Endothelial cell of umbilical vein (primary cell): Measurements from ENCODE around the gene MTHFR. TPM values are rescaled to one million over a fixed set of nuclear protein-coding genes. Genes with fewer than 3 reads are reported as not detected.

Experiments
- BruUV-seq: library from RNA; stranded (reverse); fragments of 400-500 nt; replicated peaks from 2 replicates; lab custom pipeline; 2021; lab: Mats Ljungman, UMichigan
- CTCF ChIA-PET: fragments of 300-600, 350-600 bp; sonication (Branson Sonifier 250); formaldehyde crosslinking; loops from one replicate; lab custom pipeline; 2021; ENCODE audit warnings: antibody characterized with exemption, inconsistent platforms; lab: Charles Lee
- POLR2A ChIA-PET: fragments of 300-600, 350-600 bp; sonication (Branson Sonifier 250); formaldehyde crosslinking; loops from one replicate; lab custom pipeline; 2021; ENCODE audit warnings: antibody characterized with exemption, inconsistent platforms; lab: Charles Lee
- DNase-seq: peaks from one replicate; pipeline ENCODE4 v3.0.0-alpha.2; 2011; ENCODE audit warnings: low read depth, low spot score
- FAIRE-seq: peaks from 2 replicates; lab custom pipeline; 2011; peaks lifted over from hg19 to GRCh38; lab: Jason Lieb, UNC
- H2AFZ ChIP-seq: 2 replicates; pipeline ENCODE4 v1.6.0; 2012; ENCODE audit warnings: low read depth, low read length, control low read depth, inconsistent platforms
- H3K27ac ChIP-seq: 2 replicates; pipeline ENCODE4 v1.5.1; 2011; ENCODE audit warnings: low read depth, mild to moderate bottlenecking, control low read depth, low read length, moderate library complexity; ENCODE audit not compliant: insufficient read depth
- H3K27me3 ChIP-seq, 2 experiments: 2 replicates each; pipeline versions ENCODE4 v1.6.0 to v1.6.1; 2011; ENCODE audit warnings: low read length in 2 of 2, mixed read lengths in 1 of 2; ENCODE audit not compliant: control insufficient read depth in 2 of 2, insufficient read depth in 2 of 2
- H3K36me3 ChIP-seq, 2 experiments: 2 replicates in 1 of 2; 3 replicates in 1 of 2; pipeline ENCODE4 v1.5.1; 2011; ENCODE audit warnings: low read length in 2 of 2, mild to moderate bottlenecking in 1 of 2, moderate library complexity in 1 of 2; ENCODE audit not compliant: control insufficient read depth in 2 of 2, insufficient read depth in 2 of 2; ENCODE audit errors: extremely low read depth in 1 of 2
- H3K4me1 ChIP-seq: 3 replicates; pipeline ENCODE4 v1.5.1; 2011; ENCODE audit warnings: mild to moderate bottlenecking, low read length; ENCODE audit not compliant: control insufficient read depth, insufficient read depth; ENCODE audit errors: extremely low read depth
- H3K4me2 ChIP-seq: 2 replicates; pipeline ENCODE4 v1.6.1; 2011; ENCODE audit warnings: low read length, control low read depth, mixed read lengths; ENCODE audit not compliant: insufficient read depth
- H3K4me3 ChIP-seq, 3 experiments: fragments of 200-600 bp in 1 of 3; sonication (generic), shearing (Covaris generic) in 1 of 3; replicated peaks in 1 of 3; 2 replicates each; pipeline ENCODE4 v1.5.1; 2011 to 2016; ENCODE audit warnings: control low read depth in 3 of 3, low read length in 3 of 3, mild to moderate bottlenecking in 2 of 3, inconsistent platforms in 1 of 3, low read depth in 1 of 3, moderate library complexity in 1 of 3; ENCODE audit not compliant: insufficient read depth in 1 of 3
- H3K79me2 ChIP-seq: 2 replicates; pipeline ENCODE4 v1.6.0; 2012; ENCODE audit warnings: low read length, inconsistent platforms; ENCODE audit not compliant: control insufficient read depth, insufficient read depth
- H3K9ac ChIP-seq: replicated peaks from 2 replicates; pipeline ENCODE3; 2011; ENCODE audit warnings: low read length, control low read depth; ENCODE audit not compliant: insufficient read depth; ENCODE audit errors: extremely low read depth
- H3K9me1 ChIP-seq: replicated peaks from 3 replicates; pipeline ENCODE4 v1.6.0; 2011; ENCODE audit warnings: mild to moderate bottlenecking, low read length; ENCODE audit not compliant: control insufficient read depth, insufficient read depth; ENCODE audit errors: extremely low read depth
- H3K9me3 ChIP-seq: replicated peaks from 2 replicates; pipeline ENCODE4 v1.5.1; 2012; ENCODE audit warnings: low read length, inconsistent platforms; ENCODE audit not compliant: control insufficient read depth, insufficient read depth
- H4K20me1 ChIP-seq: replicated peaks from 2 replicates; pipeline ENCODE3; 2011; ENCODE audit warnings: mild to moderate bottlenecking, low read length; ENCODE audit not compliant: control insufficient read depth, insufficient read depth; ENCODE audit errors: extremely low read depth
- CTCF ChIP-seq, 2 donors: IDR thresholded peaks; 1 replicate in 1 of 2; 2 replicates in 1 of 2; pipeline ENCODE4 v1.5.1; 2011; ENCODE audit warnings: low read length in 2 of 2, mild to moderate bottlenecking in 2 of 2, moderate library complexity in 2 of 2, control low read depth in 1 of 2, inconsistent platforms in 1 of 2, low read depth in 1 of 2; ENCODE audit not compliant: insufficient read depth in 1 of 2; ENCODE audit errors: extremely low read depth in 1 of 2
- EZH2 ChIP-seq: IDR thresholded peaks from 2 replicates; pipeline ENCODE4 v1.6.1; 2012; ENCODE audit warnings: borderline replicate concordance, low read depth, mild to moderate bottlenecking, moderate library complexity, low read length, inconsistent platforms; ENCODE audit not compliant: severe bottlenecking
- FOS ChIP-seq: IDR thresholded peaks from 2 replicates; pipeline ENCODE4 v1.6.1; 2011; ENCODE audit warnings: mild to moderate bottlenecking, low read length, moderate library complexity, borderline replicate concordance; ENCODE audit not compliant: insufficient read depth
- GATA2 ChIP-seq: IDR thresholded peaks from 2 replicates; pipeline ENCODE4 v1.7.0; 2011; ENCODE audit warnings: low read depth, mild to moderate bottlenecking, moderate library complexity, mixed read lengths, low read length; ENCODE audit not compliant: insufficient read length, insufficient read depth
- JUN ChIP-seq: IDR thresholded peaks from 2 replicates; pipeline ENCODE4 v1.6.1; 2011; ENCODE audit warnings: borderline replicate concordance, low read depth; ENCODE audit not compliant: insufficient read length, insufficient read depth
- MAX ChIP-seq: IDR thresholded peaks from 2 replicates; pipeline ENCODE4 v1.6.1; 2011; ENCODE audit not compliant: insufficient read depth, insufficient read length
- MYC ChIP-seq: IDR thresholded peaks from one replicate; pipeline ENCODE4 v1.6.1; 2011; ENCODE audit warnings: mild to moderate bottlenecking, low read depth, low read length
- POLR2A ChIP-seq: IDR thresholded peaks from 2 replicates; pipeline ENCODE4 v1.6.1; 2012; ENCODE audit warnings: low read depth, mild to moderate bottlenecking, control low read depth, low read length
- POLR2AphosphoS5 ChIP-seq: IDR thresholded peaks from 2 replicates; pipeline ENCODE4 v1.6.1; 2012; ENCODE audit warnings: low read depth, mild to moderate bottlenecking, control low read depth, low read length, moderate library complexity; ENCODE audit not compliant: insufficient read depth
- dilution Hi-C: fragments of 300-500 bp; cut with MboI; formaldehyde crosslinking; loops from one replicate; pipeline ENCODE4 v1.15.0; 2019; ENCODE audit warnings: low sequenced_read_pairs; ENCODE audit not compliant: extremely low pct_ligation_motif_present
- intact Hi-C: fragments of 100-400 bp; cut with micrococcal nuclease; formaldehyde crosslinking; loops from one replicate; pipeline ENCODE4 v1.10.0; 2022
- polyA plus RNA-seq, 4 experiments: library from polyadenylated mRNA; depleted of rRNA in 3 of 4; stranded (reverse) in 3 of 4; unstranded in 1 of 4; fragments of >200 nt; gene quantifications; 2 replicates each; pipeline versions ENCODE4 v1.2.1 to v1.2.3, GENCODE V29; 2011 to 2012; ENCODE audit warnings: missing spikeins in 1 of 4
- total RNA-seq: library from RNA; stranded (reverse); gene quantifications from 2 replicates; pipeline ENCODE4 v1.2.3, GENCODE V29; 2021

Gene MTHFR
- total and polyA plus RNA-seq, 2 donors (not counting 3 experiments of a cell fraction or from before 2014, with no cell fraction given): 13.8 to 25.3 TPM

- no peak overlapping the region for H3K4me3 ChIP-seq
- ChIA-PET CTCF (interaction anchor here (1.7 kb wide), 1 partner anchor 9 kb away, joined by 5 read pairs; no protein-coding TSS in a partner anchor), POLR2A (no interaction called here)
- no peak for DNase-seq
- peaks cover 3 to 37% of the 10 kb centered on the region in 2 experiments for H3K36me3 ChIP-seq
- H3K79me2 ChIP-seq: no peaks in the 10 kb centered on the region
- H3K27me3 ChIP-seq: no peaks in the 10 kb centered on the region
- no peak overlapping the region for H3K4me2 ChIP-seq
- peaks cover 34% of the 10 kb centered on the region for H3K4me1 ChIP-seq
- H3K9ac ChIP-seq: no peak overlapping the region
- H3K9me3 ChIP-seq: no peaks in the 10 kb centered on the region
- BruUV-seq: no TSS peak
- H4K20me1 ChIP-seq: no peaks in the 10 kb centered on the region
- TF ChIP-seq MYC (no peak), CTCF (IDR thresholded peaks at IDR 0.05; ENCODE audit: extremely low read depth in 1 of 2, insufficient read depth in 1 of 2, low read depth in 1 of 2, low read length in 2 of 2) (no peak), JUN (no peak), FOS (no peak), EZH2 (no peak), POLR2A (no peak), POLR2AphosphoS5 (no peak), GATA2 (no peak), MAX (no peak)
- no peak overlapping the region for H3K27ac ChIP-seq
- H2AFZ ChIP-seq: no peak overlapping the region
- intact Hi-C loops (no loop called here), dilution Hi-C loops (no loop called here)
- no peaks in the 10 kb centered on the region for H3K9me1 ChIP-seq
- FAIRE-seq: no peak
These were observed 11.9 kb downstream of the MTHFR start for GRCh38 chr1:11793819-11794218.
